CD14-positive monocyte (primary cell): Measurements from ENCODE around the gene IFNGR2. TPM values are rescaled to one million over a fixed set of nuclear protein-coding genes. Genes with fewer than 3 reads are reported as not detected.

Source experiments
- DNase-seq, 3 donors: peaks; one replicate each; pipeline ENCODE4 v3.0.0-alpha.2; 2011 to 2022
- H2AFZ ChIP-seq: 2 replicates; pipeline ENCODE4 v1.6.0; 2012; ENCODE audit warnings: mild to moderate bottlenecking, low read depth, low read length, inconsistent platforms; ENCODE audit not compliant: insufficient read depth, poor library complexity, severe bottlenecking
- H3K27ac ChIP-seq, 2 donors: 1 replicate in 1 of 2; 2 replicates in 1 of 2; pipeline ENCODE4 v1.5.1; 2012 to 2013; ENCODE audit warnings: low read length in 2 of 2, control low read depth in 1 of 2, inconsistent platforms in 1 of 2, low read depth in 1 of 2, mild to moderate bottlenecking in 1 of 2
- H3K27me3 ChIP-seq, 2 donors: one replicate each; pipeline versions ENCODE4 v1.6.0 to v1.6.1; 2011 to 2013; ENCODE audit warnings: low read length in 2 of 2; ENCODE audit not compliant: control insufficient read depth in 2 of 2, insufficient read depth in 2 of 2
- H3K36me3 ChIP-seq, 2 donors: replicated peaks in 1 of 2; 1 replicate in 1 of 2; 2 replicates in 1 of 2; pipeline versions ENCODE4 v1.5.1 to v1.6.1; 2012 to 2013; ENCODE audit warnings: low read length in 2 of 2, control low read depth in 1 of 2, inconsistent platforms in 1 of 2, mild to moderate bottlenecking in 1 of 2; ENCODE audit not compliant: insufficient read depth in 2 of 2, control insufficient read depth in 1 of 2
- H3K4me1 ChIP-seq, 2 donors: 1 replicate in 1 of 2; 2 replicates in 1 of 2; pipeline versions ENCODE4 v1.5.1 to v1.6.1; 2012 to 2013; ENCODE audit warnings: low read length in 2 of 2, control low read depth in 1 of 2, inconsistent platforms in 1 of 2, mild to moderate bottlenecking in 1 of 2, moderate library complexity in 1 of 2; ENCODE audit not compliant: insufficient read depth in 2 of 2, control insufficient read depth in 1 of 2
- H3K4me2 ChIP-seq: replicated peaks from 2 replicates; pipeline ENCODE3; 2012; ENCODE audit warnings: low read length, moderate library complexity, mild to moderate bottlenecking; ENCODE audit not compliant: poor library complexity, severe bottlenecking; ENCODE audit errors: extremely low read depth
- H3K4me3 ChIP-seq, 3 experiments: fragments of 200-600 bp in 1 of 3; sonication (generic) in 1 of 3; replicated peaks in 1 of 3; 1 replicate in 2 of 3; 2 replicates in 1 of 3; pipeline ENCODE4 v1.5.1; 2011 to 2013; ENCODE audit warnings: low read length in 3 of 3, mild to moderate bottlenecking in 3 of 3, control low read depth in 2 of 3, low read depth in 2 of 3, inconsistent platforms in 1 of 3, moderate library complexity in 1 of 3
- H3K79me2 ChIP-seq: 2 replicates; pipeline ENCODE4 v1.6.0; 2012; ENCODE audit warnings: mild to moderate bottlenecking, control low read depth, inconsistent platforms, low read length, moderate library complexity; ENCODE audit not compliant: insufficient read depth
- H3K9ac ChIP-seq: 2 replicates; pipeline ENCODE4 v1.6.0; 2017; ENCODE audit warnings: low read length, mild to moderate bottlenecking; ENCODE audit not compliant: insufficient read depth, poor library complexity, severe bottlenecking
- H3K9me3 ChIP-seq, 2 donors: replicated peaks in 1 of 2; 1 replicate in 1 of 2; 2 replicates in 1 of 2; pipeline versions ENCODE4 v1.5.1 to v1.6.1; 2012 to 2013; ENCODE audit warnings: low read length in 2 of 2, control low read depth in 1 of 2; ENCODE audit not compliant: control insufficient read depth in 1 of 2, insufficient read depth in 1 of 2
- H4K20me1 ChIP-seq: 2 replicates; pipeline ENCODE4 v1.6.0; 2012; ENCODE audit warnings: mild to moderate bottlenecking, low read length, control low read depth, moderate library complexity; ENCODE audit not compliant: insufficient read depth
- H3K27ac Mint-ChIP-seq, 7 donors: one replicate each; pipeline ENCODE4 v1.8.0; 2020; ENCODE audit warnings: mild to moderate bottlenecking in 7 of 7, mixed read lengths in 7 of 7, moderate library complexity in 6 of 7, inconsistent platforms in 2 of 7
- H3K27me3 Mint-ChIP-seq, 3 donors: one replicate each; pipeline ENCODE4 v1.8.0; 2021 to 2022; ENCODE audit warnings: low read depth in 3 of 3, mild to moderate bottlenecking in 3 of 3, mixed read lengths in 3 of 3, moderate library complexity in 3 of 3, inconsistent platforms in 1 of 3
- H3K36me3 Mint-ChIP-seq, 2 donors: one replicate each; pipeline ENCODE4 v1.8.0; 2020; ENCODE audit warnings: mixed read lengths in 2 of 2, inconsistent platforms in 1 of 2, mild to moderate bottlenecking in 1 of 2
- H3K4me1 Mint-ChIP-seq: one replicate; pipeline ENCODE4 v1.8.0; 2020; ENCODE audit warnings: mild to moderate bottlenecking, mixed read lengths
- H3K4me3 Mint-ChIP-seq, 2 donors: one replicate each; pipeline ENCODE4 v1.8.0; 2020; ENCODE audit warnings: mild to moderate bottlenecking in 2 of 2, mixed read lengths in 2 of 2, moderate library complexity in 1 of 2
- H3K9me3 Mint-ChIP-seq, 7 donors: one replicate each; pipeline ENCODE4 v1.8.0; 2020 to 2022; ENCODE audit warnings: mixed read lengths in 7 of 7, mild to moderate bottlenecking in 6 of 7, moderate library complexity in 6 of 7, inconsistent platforms in 2 of 7
- CTCF ChIP-seq: fragments of 200-600 bp; IDR thresholded peaks from one replicate; pipeline ENCODE4 v1.8.0; 2022; ENCODE audit warnings: antibody characterized with exemption, mild to moderate bottlenecking
- WGBS: methylation state at CpG from one replicate; pipeline ENCODE4 v1.1.5; 2013; ENCODE audit warnings: missing lambda C conversion rate; ENCODE audit not compliant: insufficient coverage; 5-methylcytosine and 5-hydroxymethylcytosine counted together
- intact Hi-C, 2 donors: fragments of 100-400 bp; cut with micrococcal nuclease; formaldehyde crosslinking; loops; one replicate each; pipeline versions ENCODE4 v1.15.0 to v1.15.1; 2023
- polyA plus RNA-seq, 3 donors: library from polyadenylated mRNA; depleted of rRNA in 1 of 3; unstranded in 2 of 3; stranded (reverse) in 1 of 3; fragments of 300-500 nt in 2 of 3; fragments of >200 nt in 1 of 3; fragmentation: Illumina TruSeq in 2 of 3; gene quantifications; 1 replicate in 2 of 3; 2 replicates in 1 of 3; pipeline ENCODE4 v1.2.3, GENCODE V29; 2012 to 2021

The IFNGR2 gene
- polyA plus RNA-seq, 3 donors = 204 to 324 (median 260) TPM

GRCh38 chr21:33368124-33368523 is 35.1 kb upstream of the IFNGR2 start:
- peak in 2 of 3 donors; percentile 38 to 47 for DNase-seq
- Histone ChIP-seq H3K79me2 (peaks cover 3% of the 10 kb centered on the region), H3K4me2 (no peak overlapping the region), H3K9ac (no peak overlapping the region), H2AFZ (no peak overlapping the region), H3K4me3 (no peak overlapping the region), H3K27ac (peak overlapping the region in 1 of 2 donors; percentile 0), H3K36me3 (peaks cover 0 to 5% of the 10 kb centered on the region in 2 donors), H3K4me1 (peaks cover 49 to 56% of the 10 kb centered on the region in 2 donors), H3K9me3 (peaks cover 16 to 34% of the 10 kb centered on the region in 2 donors), H3K27me3 (no peaks in the 10 kb centered on the region), H4K20me1 (no peaks in the 10 kb centered on the region)
- peak overlapping the region in 5 of 7 donors; percentile 3 to 85 (median 46) for H3K27ac Mint-ChIP-seq
- no peak for TF ChIP-seq CTCF
- H3K27me3 Mint-ChIP-seq = no peaks in the 10 kb centered on the region
- no peak overlapping the region for H3K4me3 Mint-ChIP-seq
- H3K4me1 Mint-ChIP-seq = peaks cover 43% of the 10 kb centered on the region
- intact Hi-C loops = loop anchor here in 1 of 2 donors (10.0 kb wide), 1 partner anchor 173 kb away; no protein-coding TSS in a partner anchor
- H3K36me3 Mint-ChIP-seq = peaks cover 2 to 12% of the 10 kb centered on the region in 2 donors
- WGBS = 57% methylated on average over 3 of the region's 4 CpGs
- H3K9me3 Mint-ChIP-seq = peaks cover 24 to 36% (median 26%) of the 10 kb centered on the region in 7 donors

- Mint-ChIP-seq H3K4me1 (peaks cover 45% of the 10 kb centered on the region), H3K27ac (peak overlapping the region in 3 of 7 donors; percentile 50 to 83 (median 61)), H3K9me3 (peaks cover 24 to 36% (median 26%) of the 10 kb centered on the region in 7 donors), H3K27me3 (no peaks in the 10 kb centered on the region), H3K36me3 (peaks cover 2 to 12% of the 10 kb centered on the region in 2 donors), H3K4me3 (no peak overlapping the region)
- no peak for TF ChIP-seq CTCF
- Histone ChIP-seq H3K4me1 (peaks cover 50 to 56% of the 10 kb centered on the region in 2 donors), H3K27ac (peak overlapping the region in 1 of 2 donors; percentile 0), H3K79me2 (peaks cover 2% of the 10 kb centered on the region), H3K4me3 (no peak overlapping the region), H3K9ac (no peak overlapping the region), H3K4me2 (no peak overlapping the region), H3K9me3 (peaks cover 16 to 34% of the 10 kb centered on the region in 2 donors), H3K27me3 (no peaks in the 10 kb centered on the region), H4K20me1 (no peaks in the 10 kb centered on the region), H2AFZ (no peak overlapping the region), H3K36me3 (peaks cover 0 to 5% of the 10 kb centered on the region in 2 donors)
- DNase-seq = no peak
- intact Hi-C loops = loop anchor here in 1 of 2 donors (10.0 kb wide), 1 partner anchor 174 kb away; no protein-coding TSS in a partner anchor
- 100% methylated on average over 1 of the region's 3 CpGs for WGBS
These were observed 34.6 kb upstream of the IFNGR2 start for GRCh38 chr21:33368576-33368975.
